ENCODE data around the gene PEX14.

PEX14 gene

DNA sequence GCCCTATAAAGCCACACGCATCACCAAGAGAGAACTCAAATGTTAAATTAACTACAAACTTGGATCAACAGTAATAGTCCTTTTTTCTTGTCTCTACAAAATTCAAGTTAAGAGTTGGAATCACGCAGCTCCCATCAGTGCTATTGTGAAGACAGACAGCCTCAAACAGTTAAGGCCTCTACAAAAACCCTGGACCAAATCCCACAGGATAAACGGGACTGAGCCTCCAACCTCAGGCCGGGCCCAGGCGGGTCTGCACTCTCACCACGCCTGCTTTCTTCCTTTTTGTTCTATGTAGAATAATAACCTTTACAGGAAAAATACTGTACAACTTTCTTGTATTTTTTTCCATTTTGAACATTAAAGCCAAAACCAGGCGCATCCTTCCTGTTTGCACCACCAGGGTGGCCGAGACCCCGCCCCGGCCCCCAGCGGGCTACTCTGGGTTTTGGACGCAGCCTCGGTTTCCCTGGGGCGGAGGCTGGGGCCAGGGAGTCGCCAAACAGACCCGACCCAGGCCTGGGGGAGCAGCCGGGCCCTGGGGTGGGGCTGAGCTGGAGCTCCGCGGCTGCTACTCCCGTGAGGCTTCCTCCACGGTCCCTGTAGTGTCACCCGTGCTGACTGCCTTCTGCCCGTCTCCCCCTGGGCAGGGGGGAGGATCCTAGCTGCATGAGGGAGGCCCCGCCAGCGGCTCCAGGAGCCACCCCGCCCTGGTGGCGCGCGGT is 163.2 kb downstream of the PEX14 start:
- Histone ChIP-seq H3K4me2 (ENCODE audit: low read length) (no peak overlapping the region), H3K4me3 (ENCODE audit: low read depth, low read length, poor library complexity, severe bottlenecking) (no peak overlapping the region), H2AFZ (ENCODE audit: low read length) (no peak overlapping the region), H3K36me3 (ENCODE audit: insufficient read depth, low read length) (no peaks in the 10 kb centered on the region), H3K27me3 (ENCODE audit: insufficient read depth, low read length) (no peaks in the 10 kb centered on the region), H3K9me2 (ENCODE audit: low read depth, low read length) (no peaks in the 10 kb centered on the region), H3K79me2 (ENCODE audit: insufficient read depth, low read length) (no peaks in the 10 kb centered on the region), H4K20me1 (ENCODE audit: insufficient read depth, low read length) (no peaks in the 10 kb centered on the region), H3K4me1 (ENCODE audit: insufficient read depth, low read length, severe bottlenecking) (no peaks in the 10 kb centered on the region), H3K9ac (ENCODE audit: low read length) (no peak overlapping the region), H3K9me3 (ENCODE audit: low read length) (no peaks in the 10 kb centered on the region), H3K27ac (ENCODE audit: low read depth, low read length, poor library complexity, severe bottlenecking) (no peak overlapping the region), H3F3A (ENCODE audit: insufficient read depth, low read length) (no peaks in the 10 kb centered on the region)
- TF ChIP-seq EZH2 (IDR thresholded peaks at IDR 0.05; ENCODE audit: borderline replicate concordance, low read length) (no peak), CTCF (IDR thresholded peaks at IDR 0.05; ENCODE audit: low read length) (no peak)

DNA sequence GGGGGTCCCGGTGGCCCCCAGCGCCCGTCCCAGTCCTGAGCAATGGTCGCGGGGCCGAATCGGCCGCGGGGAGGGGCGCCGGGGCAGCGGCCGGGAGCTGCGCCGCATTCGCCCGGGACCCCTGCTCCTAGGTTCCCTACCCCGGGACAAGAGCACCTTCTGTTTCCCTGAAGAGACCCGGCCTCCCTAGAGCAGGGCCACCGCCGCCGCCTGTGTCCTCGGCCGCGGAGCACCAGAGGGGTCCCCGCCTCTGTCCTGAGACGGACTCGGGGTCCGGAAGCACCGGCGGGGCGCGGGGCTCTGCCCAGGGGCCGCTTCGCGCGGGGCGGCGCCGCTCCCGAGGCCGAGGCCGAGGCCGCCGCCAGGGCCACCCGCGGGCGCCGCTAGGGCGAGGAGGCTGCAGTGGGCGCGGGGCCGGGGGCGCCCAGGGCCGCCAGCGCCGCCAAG is 163.8 kb downstream of the PEX14 start:
- H3K4me3 ChIP-seq (ENCODE audit: low read depth, low read length, poor library complexity, severe bottlenecking), result no peak overlapping the region

GRCh38 chr1:10639011-10639774 is 164.4 kb downstream of the PEX14 start:
- Histone ChIP-seq H2AFZ (ENCODE audit: low read length) (no peak overlapping the region), H3K9ac (ENCODE audit: low read length) (no peak overlapping the region), H3K9me3 (ENCODE audit: low read length) (no peaks in the 10 kb centered on the region), H3F3A (ENCODE audit: insufficient read depth, low read length) (no peaks in the 10 kb centered on the region), H3K4me3 (ENCODE audit: low read depth, low read length, poor library complexity, severe bottlenecking) (no peak overlapping the region), H3K27ac (ENCODE audit: low read depth, low read length, poor library complexity, severe bottlenecking) (no peak overlapping the region), H3K4me2 (ENCODE audit: low read length) (no peak overlapping the region), H3K79me2 (ENCODE audit: insufficient read depth, low read length) (no peaks in the 10 kb centered on the region), H3K36me3 (ENCODE audit: insufficient read depth, low read length) (no peaks in the 10 kb centered on the region), H3K4me1 (ENCODE audit: insufficient read depth, low read length, severe bottlenecking) (no peaks in the 10 kb centered on the region), H4K20me1 (ENCODE audit: insufficient read depth, low read length) (no peaks in the 10 kb centered on the region), H3K27me3 (ENCODE audit: insufficient read depth, low read length) (no peaks in the 10 kb centered on the region), H3K9me2 (ENCODE audit: low read depth, low read length) (no peaks in the 10 kb centered on the region)
- no peak for TF ChIP-seq CTCF (IDR thresholded peaks at IDR 0.05; ENCODE audit: low read length)
- no peak for TF ChIP-seq EZH2 (IDR thresholded peaks at IDR 0.05; ENCODE audit: borderline replicate concordance, low read length)

More for the DNA sequence above, 163.8 kb downstream of the PEX14 start:
- H3K9me2 ChIP-seq (ENCODE audit: low read depth, low read length), result no peaks in the 10 kb centered on the region
- H3K27ac ChIP-seq (ENCODE audit: low read depth, low read length, poor library complexity, severe bottlenecking), result no peak overlapping the region
- no peaks in the 10 kb centered on the region for H4K20me1 ChIP-seq (ENCODE audit: insufficient read depth, low read length)
- no peak overlapping the region for H3K9ac ChIP-seq (ENCODE audit: low read length)
- no peaks in the 10 kb centered on the region for H3K4me1 ChIP-seq (ENCODE audit: insufficient read depth, low read length, severe bottlenecking)
- no peaks in the 10 kb centered on the region for H3K27me3 ChIP-seq (ENCODE audit: insufficient read depth, low read length)
- TF ChIP-seq CTCF (IDR thresholded peaks at IDR 0.05; ENCODE audit: low read length) (no peak), EZH2 (IDR thresholded peaks at IDR 0.05; ENCODE audit: borderline replicate concordance, low read length) (no peak)
- no peak overlapping the region for H2AFZ ChIP-seq (ENCODE audit: low read length)
- no peaks in the 10 kb centered on the region for H3F3A ChIP-seq (ENCODE audit: insufficient read depth, low read length)
- no peak overlapping the region for H3K4me2 ChIP-seq (ENCODE audit: low read length)
- H3K79me2 ChIP-seq (ENCODE audit: insufficient read depth, low read length), result no peaks in the 10 kb centered on the region
- H3K9me3 ChIP-seq (ENCODE audit: low read length), result no peaks in the 10 kb centered on the region
- no peaks in the 10 kb centered on the region for H3K36me3 ChIP-seq (ENCODE audit: insufficient read depth, low read length)
